GM12892 (cell line): ENCODE measurements around the gene GALK1.

Experiments
- POLR2A ChIP-seq: IDR thresholded peaks from 2 replicates; pipeline ENCODE4 v1.6.1; 2011; ENCODE audit warnings: low read depth, low read length, control low read depth
- POLR2AphosphoS5 ChIP-seq: IDR thresholded peaks from 2 replicates; pipeline ENCODE4 v1.6.1; 2011; ENCODE audit warnings: low read depth, low read length, control low read depth

DNA sequence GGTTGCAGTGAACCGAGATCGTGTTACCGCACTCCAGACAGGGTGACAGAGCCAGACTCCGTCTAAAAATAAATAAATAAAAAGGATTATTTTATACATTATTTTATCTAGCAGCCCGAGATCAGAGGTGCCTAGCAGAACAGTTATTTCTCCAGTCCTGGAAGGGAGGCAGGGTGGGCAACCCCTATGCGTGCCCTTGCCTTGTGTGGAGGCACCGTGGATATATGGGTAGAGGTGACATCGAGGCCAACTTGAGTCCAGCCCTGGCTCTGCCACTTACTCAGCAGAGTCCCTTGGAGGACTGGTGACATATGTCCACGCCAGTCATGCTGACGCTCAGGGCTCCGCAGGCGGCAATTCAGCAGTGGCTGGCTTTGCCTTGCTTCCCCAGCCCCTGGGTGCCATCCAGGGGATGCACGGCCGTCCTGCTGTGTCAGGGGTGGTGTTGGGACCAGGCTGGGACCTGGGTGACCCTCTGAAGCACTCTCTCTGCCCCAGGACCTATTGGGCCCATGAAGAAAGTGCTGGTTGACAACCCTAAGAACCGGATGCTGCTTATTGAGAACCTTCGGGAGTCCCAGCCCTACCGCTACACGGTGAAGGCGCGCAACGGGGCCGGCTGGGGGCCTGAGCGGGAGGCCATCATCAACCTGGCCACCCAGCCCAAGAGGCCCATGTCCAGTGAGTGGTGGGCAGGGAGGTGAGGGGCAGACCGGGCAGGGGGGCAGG is 13.2 kb downstream of the GALK1 start:
- no peak for TF ChIP-seq POLR2A
- TF ChIP-seq POLR2AphosphoS5: no peak
